Measurements from ENCODE around the gene COL28A1.

The COL28A1 gene

DNA sequence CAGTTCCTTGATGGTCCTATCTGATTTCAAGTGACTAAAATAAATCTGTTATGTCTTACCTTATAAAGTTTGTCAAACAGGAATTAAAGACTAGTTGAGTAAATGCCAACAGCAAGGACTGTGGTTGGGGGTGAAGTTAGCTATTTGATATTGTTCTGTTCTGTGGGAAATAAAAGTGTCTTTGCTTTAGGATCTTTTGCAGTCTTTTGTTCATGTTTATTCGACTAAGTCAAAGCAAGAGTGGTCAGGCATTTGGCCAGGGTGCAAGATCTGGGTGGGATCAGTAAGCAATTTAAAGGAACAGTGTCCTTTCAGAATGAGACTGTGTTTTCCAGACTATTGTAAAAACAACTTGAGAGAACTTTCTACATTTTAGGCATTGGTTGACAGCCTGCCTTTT, at the start of gene COL28A1:
COL28A1 (minus strand) TSS at position 183 of the 400 bp plus-strand sequence. CDS start 2,998 bp downstream, outside the sequence.
- no peak within 1 kb of the TSS for H3K4me3 ChIP-seq (ENCODE audit: low read depth, low read length)
- no peak for DNase-seq (ENCODE audit: low read depth)

DNA sequence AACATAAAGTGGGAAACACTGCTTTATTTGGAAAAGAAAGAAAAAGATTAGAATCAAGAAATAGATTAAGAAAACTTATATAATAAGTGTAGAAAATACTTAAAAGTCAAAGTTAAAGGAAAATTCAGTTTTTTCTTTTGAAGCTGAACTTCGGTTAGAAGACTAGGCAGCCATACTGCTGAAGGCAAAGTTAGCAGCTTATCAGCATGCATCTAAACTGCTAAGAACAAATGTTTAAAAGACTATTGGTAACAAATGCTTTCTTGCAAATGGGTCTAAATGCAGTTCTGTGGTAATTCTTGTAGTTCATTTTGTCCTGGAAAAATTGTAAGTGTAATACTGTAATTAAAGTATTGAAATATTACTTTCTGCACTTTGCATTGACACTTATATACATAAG, 49.0 kb upstream of the COL28A1 start:
- H3K4me3 ChIP-seq (ENCODE audit: low read depth, low read length), result no peak overlapping the region
- DNase-seq (ENCODE audit: low read depth), result no peak

DNA sequence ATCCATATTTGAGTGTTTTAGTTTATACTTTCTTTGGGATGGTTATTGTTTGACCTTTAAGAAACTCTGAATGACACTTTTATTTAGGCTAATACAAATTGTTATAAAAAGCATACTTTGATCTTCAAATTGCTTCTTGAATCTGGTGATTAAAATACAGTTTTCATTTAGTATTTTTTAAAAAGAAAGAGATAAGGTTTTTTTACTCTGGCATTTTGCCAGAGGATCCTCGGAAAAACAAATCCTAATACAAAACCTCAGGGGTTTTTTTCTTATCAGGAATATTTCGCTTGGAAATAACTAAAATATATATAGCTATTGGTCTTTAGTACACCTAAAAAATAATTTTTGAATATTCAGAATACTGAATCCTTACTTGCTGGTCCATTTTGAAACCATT, 48.1 kb upstream of the COL28A1 start:
- no peak overlapping the region for H3K4me3 ChIP-seq (ENCODE audit: low read depth, low read length)
- no peak for DNase-seq (ENCODE audit: low read depth)

DNA sequence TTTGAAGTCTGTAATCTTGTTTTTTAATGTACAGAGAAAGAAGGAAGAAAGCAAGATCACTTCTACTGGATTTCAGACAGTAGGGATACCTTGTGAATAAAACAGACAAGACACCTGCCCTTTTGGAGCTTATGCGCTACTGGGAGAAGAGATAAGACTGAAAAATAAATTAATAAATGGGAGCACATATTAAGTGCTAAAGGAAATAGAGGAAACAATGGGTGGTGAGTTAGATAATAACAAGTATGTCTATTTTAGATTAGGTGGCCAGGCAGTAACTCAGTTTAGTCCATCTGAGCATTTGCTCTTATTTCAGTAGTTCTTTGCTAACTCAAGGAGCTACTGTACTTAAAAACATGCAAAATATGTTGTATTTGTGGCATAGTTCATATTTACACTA, 46.9 kb upstream of the COL28A1 start:
- no peak overlapping the region for H3K4me3 ChIP-seq (ENCODE audit: low read depth, low read length)
- no peak for DNase-seq (ENCODE audit: low read depth)

DNA sequence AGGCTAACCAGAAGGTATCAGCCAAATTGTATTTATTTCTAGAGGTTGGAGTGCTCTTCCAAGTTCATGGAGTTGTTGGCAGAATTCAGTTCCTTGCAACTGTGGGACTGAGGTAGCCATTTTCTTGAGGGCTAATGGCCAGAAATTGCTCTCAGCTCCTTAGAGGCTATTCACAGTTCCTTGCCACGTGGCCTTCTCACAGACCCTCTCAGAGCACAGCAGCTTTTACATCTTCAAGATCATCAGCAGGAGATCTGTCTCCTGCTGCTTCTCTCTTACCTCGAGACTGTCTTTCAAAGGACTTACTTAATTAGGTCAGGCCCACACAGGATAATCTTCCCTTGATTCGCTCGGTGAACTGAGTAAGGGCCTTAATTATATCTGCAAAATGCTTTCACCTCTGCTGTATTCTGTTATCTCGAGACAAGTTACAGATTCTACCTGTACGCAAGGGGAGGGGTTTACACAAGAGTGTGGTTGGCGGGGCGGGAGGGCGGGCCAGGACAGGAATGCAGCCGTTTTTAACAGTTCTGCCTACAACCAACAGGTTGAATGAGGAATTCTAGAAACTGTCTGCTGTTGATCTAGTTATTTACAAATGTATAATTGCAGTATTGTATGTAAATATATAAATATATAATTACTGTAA, 46.0 kb upstream of the COL28A1 start:
- H3K4me3 ChIP-seq (ENCODE audit: low read depth, low read length), result no peak overlapping the region
- DNase-seq (ENCODE audit: low read depth), result no peak

- no peak overlapping the region for H3K4me3 ChIP-seq (ENCODE audit: low read depth, low read length)
- DNase-seq (ENCODE audit: low read depth), result no peak
Measured at GRCh38 chr7:7579638-7580037, 44.0 kb upstream of the COL28A1 start.

DNA sequence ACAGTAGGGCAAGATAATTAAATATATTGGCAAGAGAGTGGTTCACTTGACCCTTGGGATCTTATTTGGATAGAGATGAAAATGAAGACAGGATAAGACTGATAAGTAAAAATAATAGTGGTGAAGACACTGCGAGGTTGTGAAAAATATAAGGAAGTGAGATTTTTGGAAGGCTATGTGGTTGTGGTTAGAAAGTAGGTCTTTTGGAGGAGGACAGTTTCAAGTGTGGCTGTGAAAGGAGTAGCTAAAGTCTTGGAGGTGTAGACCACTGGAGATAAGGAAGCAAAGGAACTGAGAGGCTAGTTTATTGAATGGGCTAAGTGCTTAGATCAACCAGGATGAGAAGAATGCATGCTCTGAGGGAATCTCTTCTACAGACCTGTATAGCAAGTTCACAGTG, 42.2 kb upstream of the COL28A1 start:
- no peak overlapping the region for H3K4me3 ChIP-seq (ENCODE audit: low read depth, low read length)
- no peak for DNase-seq (ENCODE audit: low read depth)

DNA sequence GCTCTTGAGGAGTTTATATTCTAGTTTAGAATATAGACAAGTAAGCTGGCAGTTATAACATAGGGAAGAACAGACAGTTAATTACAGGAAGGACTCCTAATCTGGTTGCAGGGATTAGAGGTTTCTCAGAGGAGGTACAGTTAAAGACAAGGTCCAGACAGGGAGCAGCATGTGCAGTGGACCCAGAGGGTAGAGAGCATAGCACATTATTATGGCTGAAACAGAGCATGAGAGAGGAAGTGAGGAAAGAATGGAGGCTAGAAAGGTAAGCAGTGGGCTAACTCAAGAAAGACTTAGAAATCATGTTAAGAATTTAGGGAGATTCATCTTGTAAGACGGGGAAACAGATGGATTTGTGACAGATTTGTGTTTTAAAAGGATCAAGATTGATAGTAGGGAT, 40.7 kb upstream of the COL28A1 start:
- H3K4me3 ChIP-seq (ENCODE audit: low read depth, low read length), result no peak overlapping the region
- DNase-seq (ENCODE audit: low read depth), result no peak

GRCh38 chr7:7573701-7574100, 38.0 kb upstream of the COL28A1 start:
- H3K4me3 ChIP-seq (ENCODE audit: low read depth, low read length), result no peak overlapping the region
- DNase-seq (ENCODE audit: low read depth), result no peak

GRCh38 chr7:7570584-7570983, 34.9 kb upstream of the COL28A1 start:
- no peak for DNase-seq (ENCODE audit: low read depth)
- H3K4me3 ChIP-seq (ENCODE audit: low read depth, low read length), result no peak overlapping the region

DNA sequence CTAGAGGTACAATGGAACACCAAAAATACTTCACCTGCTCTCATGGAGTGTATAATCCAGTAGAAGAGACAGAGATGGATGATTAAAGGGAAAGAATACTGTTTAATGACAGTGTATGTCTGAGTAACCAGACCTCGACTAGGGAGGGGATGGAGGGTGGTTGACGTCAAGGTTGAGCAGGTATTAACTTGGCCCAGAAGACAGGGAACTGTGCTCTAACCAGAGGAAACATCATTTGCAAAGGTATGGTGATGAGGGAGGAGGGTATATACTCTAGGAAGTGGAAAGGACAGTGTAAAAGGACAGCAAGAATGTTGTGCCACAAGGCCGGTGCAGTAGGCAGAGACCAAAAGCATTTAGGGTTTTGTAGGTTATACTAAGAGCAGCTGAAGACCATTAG, 33.9 kb upstream of the COL28A1 start:
- no peak for DNase-seq (ENCODE audit: low read depth)
- H3K4me3 ChIP-seq (ENCODE audit: low read depth, low read length), result peak overlapping the region; percentile 2

GRCh38 chr7:7569081-7569527, 33.4 kb upstream of the COL28A1 start:
- no peak for DNase-seq (ENCODE audit: low read depth)

DNA sequence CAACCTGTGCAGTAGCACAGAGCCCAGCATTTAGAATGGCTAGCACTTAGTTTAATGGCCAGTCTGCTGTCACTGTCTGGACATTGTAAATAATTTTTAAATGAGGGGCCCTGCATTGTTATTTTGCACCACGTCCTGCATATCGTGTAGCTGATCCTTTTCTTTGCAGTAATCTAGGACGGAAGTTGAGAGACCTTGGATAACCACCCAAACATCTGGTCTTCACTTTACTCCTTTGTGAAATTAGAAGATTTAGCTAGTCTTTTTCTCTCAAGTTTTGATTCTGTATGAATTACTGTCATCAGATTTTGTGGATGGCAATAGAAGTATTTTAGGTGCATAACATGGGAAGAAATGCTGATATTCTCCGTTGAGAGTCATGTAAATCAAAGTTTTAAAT, 32.9 kb upstream of the COL28A1 start:
- no peak for DNase-seq (ENCODE audit: low read depth)
- H3K4me3 ChIP-seq (ENCODE audit: low read depth, low read length), result peak overlapping the region; percentile 58

More at GRCh38 chr7:7569081-7569527, 33.4 kb upstream of the COL28A1 start:
- H3K4me3 ChIP-seq (ENCODE audit: low read depth, low read length), result peak overlapping the region; percentile 58

DNA sequence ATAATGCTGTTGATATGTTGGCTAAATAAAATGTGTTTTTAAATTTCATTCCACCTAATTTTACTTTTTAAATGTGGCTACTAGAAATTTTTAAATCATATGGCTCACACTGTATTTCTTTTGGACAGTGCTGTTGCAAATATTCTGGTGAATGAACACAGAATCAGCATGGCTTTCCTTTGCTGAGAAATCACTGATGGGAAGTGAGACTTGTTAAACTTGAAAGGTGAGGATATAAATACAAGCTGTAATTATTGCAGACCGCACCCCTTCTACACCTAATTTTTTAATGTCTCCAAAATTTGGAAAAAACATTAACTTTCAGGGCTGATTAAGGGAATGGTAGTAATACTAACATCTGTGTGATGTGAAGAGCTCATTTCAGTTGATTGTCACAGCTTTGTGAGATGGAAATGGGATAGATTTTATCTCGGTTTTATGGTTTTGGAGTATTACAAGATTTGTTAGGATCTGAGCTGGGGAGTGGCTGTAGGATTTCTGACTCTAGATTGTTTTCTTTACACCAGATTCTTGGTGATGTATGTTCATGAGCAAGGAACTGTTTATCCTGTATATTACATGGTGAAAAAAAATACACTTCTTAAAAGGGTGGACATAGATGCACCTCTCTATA, 32.3 kb upstream of the COL28A1 start:
- DNase-seq (ENCODE audit: low read depth), result no peak
- H3K4me3 ChIP-seq (ENCODE audit: low read depth, low read length), result peak overlapping the region; percentile 58

- H3K4me3 ChIP-seq (ENCODE audit: low read depth, low read length), result peak within 1 kb of the TSS; percentile 58
- no peak for DNase-seq (ENCODE audit: low read depth)
Measured at GRCh38 chr7:7566651-7567611, 31.3 kb upstream of the COL28A1 start, which contains the start of gene MIOS. TSS of gene MIOS (plus strand) at chr7:7566884. CDS start at chr7:7572476, 5,592 bp downstream.

GRCh38 chr7:7565746-7566650, 30.3 kb upstream of the COL28A1 start:
- no peak for DNase-seq (ENCODE audit: low read depth)
- peak overlapping the region; percentile 58 for H3K4me3 ChIP-seq (ENCODE audit: low read depth, low read length)

- no peak overlapping the region for H3K4me3 ChIP-seq (ENCODE audit: low read depth, low read length)
- no peak for DNase-seq (ENCODE audit: low read depth)
Measured at GRCh38 chr7:7565018-7565680, 29.5 kb upstream of the COL28A1 start.

DNA sequence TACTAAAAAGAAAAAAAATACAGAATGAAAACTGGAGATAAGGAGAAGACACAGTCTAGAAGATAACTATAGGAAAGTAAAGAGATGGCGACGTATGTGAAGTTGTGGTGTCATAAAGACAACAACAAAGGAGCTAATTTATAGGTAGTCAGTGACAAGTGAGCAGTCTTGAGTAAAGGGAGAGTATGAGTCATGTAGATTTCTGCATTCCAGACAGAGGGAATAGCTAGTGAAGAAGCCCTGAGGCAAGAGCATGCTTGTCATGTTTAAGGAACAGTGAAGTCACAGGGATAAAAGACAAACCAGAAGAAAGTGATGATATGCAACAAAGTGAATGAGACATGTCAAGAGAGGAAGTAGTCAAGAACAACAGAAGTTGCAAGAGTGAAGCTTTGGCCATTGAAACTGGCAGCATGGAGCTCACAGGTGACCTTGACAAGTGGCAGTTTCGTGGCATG, 28.7 kb upstream of the COL28A1 start:
- H3K4me3 ChIP-seq (ENCODE audit: low read depth, low read length), result no peak overlapping the region
- DNase-seq (ENCODE audit: low read depth), result peak; percentile 56

Data from skeletal muscle cell (primary cell).